Measurements from ENCODE around the gene DLG2. TPM values are rescaled to one million over a fixed set of nuclear protein-coding genes. Genes with fewer than 3 reads are reported as not detected.

The DLG2 gene
- total RNA-seq, 1 experiment from 2014 or later, result 17.5 TPM

- H3K4me1 Mint-ChIP-seq, result no peaks in the 10 kb centered on the region
- POLR2A ChIA-PET, result no interaction called here
- no peaks in the 10 kb centered on the region for H3K36me3 Mint-ChIP-seq
- no peak overlapping the region for H3K27ac Mint-ChIP-seq
- no peaks in the 10 kb centered on the region for H3K27me3 Mint-ChIP-seq (ENCODE audit: low read depth)
- no peak overlapping the region for H3K4me3 Mint-ChIP-seq
- ATAC-seq (no peak), DNase-seq (ENCODE audit: low spot score) (no peak)
- CTCF ChIA-PET, result no interaction called here
- TF ChIP-seq FOXP1 (CRISPR knock-in tag; IDR thresholded peaks at IDR 0.05; ENCODE audit: borderline replicate concordance) (no peak), ZNF121 (CRISPR knock-in tag; IDR thresholded peaks at IDR 0.05) (no peak)
- TF ChIP-seq, protein P1, sequence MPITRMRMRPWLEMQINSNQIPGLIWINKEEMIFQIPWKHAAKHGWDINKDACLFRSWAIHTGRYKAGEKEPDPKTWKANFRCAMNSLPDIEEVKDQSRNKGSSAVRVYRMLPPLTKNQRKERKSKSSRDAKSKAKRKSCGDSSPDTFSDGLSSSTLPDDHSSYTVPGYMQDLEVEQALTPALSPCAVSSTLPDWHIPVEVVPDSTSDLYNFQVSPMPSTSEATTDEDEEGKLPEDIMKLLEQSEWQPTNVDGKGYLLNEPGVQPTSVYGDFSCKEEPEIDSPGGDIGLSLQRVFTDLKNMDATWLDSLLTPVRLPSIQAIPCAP (CRISPR knock-in tag; IDR thresholded peaks at IDR 0.05), result no peak
- H3K9me3 Mint-ChIP-seq, result peaks cover 6% of the 10 kb centered on the region
Measured at GRCh38 chr11:84757711-84758110, 869.4 kb downstream of the DLG2 start.

DNA sequence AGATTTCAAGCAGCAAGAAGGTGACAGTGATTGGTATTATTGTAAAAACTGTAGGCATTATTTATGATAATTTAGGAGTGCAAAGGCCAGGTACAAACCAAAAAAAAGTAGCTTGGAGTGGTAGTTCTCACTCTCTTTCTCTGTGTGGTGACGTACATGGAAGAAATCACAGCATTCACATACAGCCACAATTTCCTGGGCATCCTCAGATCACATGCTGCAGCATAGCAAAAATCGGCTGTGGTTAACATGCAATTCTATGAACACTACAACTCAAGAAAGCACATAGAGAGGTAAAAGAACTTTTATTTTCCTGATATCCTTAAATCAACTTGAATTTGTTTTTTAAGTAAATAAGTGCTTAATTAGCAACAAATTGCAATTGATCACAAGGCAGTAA, 875.8 kb downstream of the DLG2 start:
- H3K4me1 Mint-ChIP-seq, result no peaks in the 10 kb centered on the region

DNA sequence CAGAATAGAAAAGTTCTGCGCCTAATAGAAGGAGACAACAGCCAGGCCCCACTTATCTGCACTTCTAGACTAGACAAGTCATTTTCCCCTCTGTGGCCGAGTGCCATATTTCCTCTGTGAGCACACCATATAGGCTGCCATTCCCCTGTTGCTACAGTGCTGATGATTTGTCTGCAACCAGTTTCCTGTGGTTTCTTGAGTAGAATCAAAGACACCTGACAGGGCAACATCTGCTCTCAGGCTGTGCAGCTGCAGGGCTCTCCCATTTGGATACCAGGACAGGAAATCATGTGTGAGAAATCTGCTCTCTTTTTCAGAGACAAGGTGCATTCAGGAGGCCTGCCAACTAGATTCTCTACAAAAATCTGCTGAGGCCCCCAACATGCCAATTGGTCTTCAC, 879.3 kb downstream of the DLG2 start:
- Mint-ChIP-seq H3K4me1 (no peaks in the 10 kb centered on the region), H3K36me3 (no peaks in the 10 kb centered on the region), H3K27ac (no peak overlapping the region), H3K4me3 (no peak overlapping the region), H3K27me3 (ENCODE audit: low read depth) (no peaks in the 10 kb centered on the region), H3K9me3 (peaks cover 2% of the 10 kb centered on the region)
- TF ChIP-seq ZNF396 (CRISPR knock-in tag; IDR thresholded peaks at IDR 0.05; ENCODE audit: borderline replicate concordance) (no peak), CBFB (CRISPR knock-in tag; IDR thresholded peaks at IDR 0.05; ENCODE audit: low read depth) (no peak)
- TF ChIP-seq, protein P2, sequence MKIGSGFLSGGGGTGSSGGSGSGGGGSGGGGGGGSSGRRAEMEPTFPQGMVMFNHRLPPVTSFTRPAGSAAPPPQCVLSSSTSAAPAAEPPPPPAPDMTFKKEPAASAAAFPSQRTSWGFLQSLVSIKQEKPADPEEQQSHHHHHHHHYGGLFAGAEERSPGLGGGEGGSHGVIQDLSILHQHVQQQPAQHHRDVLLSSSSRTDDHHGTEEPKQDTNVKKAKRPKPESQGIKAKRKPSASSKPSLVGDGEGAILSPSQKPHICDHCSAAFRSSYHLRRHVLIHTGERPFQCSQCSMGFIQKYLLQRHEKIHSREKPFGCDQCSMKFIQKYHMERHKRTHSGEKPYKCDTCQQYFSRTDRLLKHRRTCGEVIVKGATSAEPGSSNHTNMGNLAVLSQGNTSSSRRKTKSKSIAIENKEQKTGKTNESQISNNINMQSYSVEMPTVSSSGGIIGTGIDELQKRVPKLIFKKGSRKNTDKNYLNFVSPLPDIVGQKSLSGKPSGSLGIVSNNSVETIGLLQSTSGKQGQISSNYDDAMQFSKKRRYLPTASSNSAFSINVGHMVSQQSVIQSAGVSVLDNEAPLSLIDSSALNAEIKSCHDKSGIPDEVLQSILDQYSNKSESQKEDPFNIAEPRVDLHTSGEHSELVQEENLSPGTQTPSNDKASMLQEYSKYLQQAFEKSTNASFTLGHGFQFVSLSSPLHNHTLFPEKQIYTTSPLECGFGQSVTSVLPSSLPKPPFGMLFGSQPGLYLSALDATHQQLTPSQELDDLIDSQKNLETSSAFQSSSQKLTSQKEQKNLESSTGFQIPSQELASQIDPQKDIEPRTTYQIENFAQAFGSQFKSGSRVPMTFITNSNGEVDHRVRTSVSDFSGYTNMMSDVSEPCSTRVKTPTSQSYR (CRISPR knock-in tag; IDR thresholded peaks at IDR 0.05), result no peak
- TF ChIP-seq, protein P3, sequence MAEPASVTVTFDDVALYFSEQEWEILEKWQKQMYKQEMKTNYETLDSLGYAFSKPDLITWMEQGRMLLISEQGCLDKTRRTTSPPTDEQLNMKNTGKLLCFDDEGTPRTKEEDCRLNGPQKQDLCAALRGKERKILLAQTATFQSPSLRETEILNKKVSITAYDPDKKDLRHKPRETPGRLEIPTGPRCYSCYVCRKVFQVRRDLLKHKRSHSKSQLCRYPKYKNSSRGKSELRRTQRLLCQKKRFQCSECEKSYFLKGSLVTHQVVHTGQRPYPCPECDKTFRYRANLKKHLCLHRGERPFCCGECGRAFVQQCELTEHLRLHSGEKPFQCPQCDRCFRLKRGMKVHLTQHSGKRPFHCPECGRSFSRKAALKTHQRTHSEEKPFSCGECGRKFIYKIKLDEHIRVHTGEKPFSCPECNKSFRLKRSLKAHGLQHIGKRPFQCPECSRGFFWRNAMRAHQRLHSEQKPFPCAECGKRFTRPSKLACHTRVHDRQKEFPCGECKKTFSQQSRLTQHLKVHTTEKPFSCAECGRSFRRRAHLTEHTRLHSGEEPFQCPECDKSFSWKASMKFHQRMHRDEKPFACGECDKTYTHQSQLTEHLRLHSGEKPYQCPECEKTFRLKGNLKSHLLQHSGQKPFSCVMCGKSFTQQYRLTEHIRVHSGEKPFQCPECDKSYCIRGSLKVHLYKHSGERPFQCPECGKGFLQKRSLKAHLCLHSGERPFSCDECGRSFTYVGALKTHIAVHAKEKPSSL (CRISPR knock-in tag; conservative IDR thresholded peaks at IDR 0.05), result no peak
- DNase-seq (ENCODE audit: low spot score) (no peak), ATAC-seq (no peak)
- ChIA-PET CTCF (no interaction called here), POLR2A (no interaction called here)

More for the DNA sequence above, 875.8 kb downstream of the DLG2 start:
- no peak overlapping the region for H3K27ac Mint-ChIP-seq
- peaks cover 6% of the 10 kb centered on the region for H3K9me3 Mint-ChIP-seq
- ChIA-PET POLR2A (no interaction called here), CTCF (no interaction called here)
- H3K4me3 Mint-ChIP-seq, result no peak overlapping the region
- TF ChIP-seq AFF4 (CRISPR knock-in tag; IDR thresholded peaks at IDR 0.05; ENCODE audit: borderline replicate concordance), result no peak
- TF ChIP-seq ZNF232 (CRISPR knock-in tag; IDR thresholded peaks at IDR 0.05), result no peak
- no peak for ATAC-seq
- no peaks in the 10 kb centered on the region for H3K36me3 Mint-ChIP-seq
- DNase-seq (ENCODE audit: low spot score), result no peak
- no peaks in the 10 kb centered on the region for H3K27me3 Mint-ChIP-seq (ENCODE audit: low read depth)

GRCh38 chr11:84740050-84740449, 887.1 kb downstream of the DLG2 start:
- Mint-ChIP-seq H3K4me1 (no peaks in the 10 kb centered on the region), H3K9me3 (peaks cover 2% of the 10 kb centered on the region; the same call in 1 of the 2 replicates), H3K4me3 (no peak overlapping the region), H3K27me3 (ENCODE audit: low read depth) (no peaks in the 10 kb centered on the region), H3K27ac (no peak overlapping the region), H3K36me3 (no peaks in the 10 kb centered on the region)
- ATAC-seq, result peak; percentile 62
- ChIA-PET CTCF (no interaction called here), POLR2A (no interaction called here)
- TF ChIP-seq, protein P4, sequence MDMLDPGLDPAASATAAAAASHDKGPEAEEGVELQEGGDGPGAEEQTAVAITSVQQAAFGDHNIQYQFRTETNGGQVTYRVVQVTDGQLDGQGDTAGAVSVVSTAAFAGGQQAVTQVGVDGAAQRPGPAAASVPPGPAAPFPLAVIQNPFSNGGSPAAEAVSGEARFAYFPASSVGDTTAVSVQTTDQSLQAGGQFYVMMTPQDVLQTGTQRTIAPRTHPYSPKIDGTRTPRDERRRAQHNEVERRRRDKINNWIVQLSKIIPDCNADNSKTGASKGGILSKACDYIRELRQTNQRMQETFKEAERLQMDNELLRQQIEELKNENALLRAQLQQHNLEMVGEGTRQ (CRISPR knock-in tag; IDR thresholded peaks at IDR 0.05), result no peak
- peak; percentile 13 for DNase-seq (ENCODE audit: low spot score)

Measured in WTC11 (cell line).